ENCODE results near the gene TMTC2.

- TF ChIP-seq, protein P1, sequence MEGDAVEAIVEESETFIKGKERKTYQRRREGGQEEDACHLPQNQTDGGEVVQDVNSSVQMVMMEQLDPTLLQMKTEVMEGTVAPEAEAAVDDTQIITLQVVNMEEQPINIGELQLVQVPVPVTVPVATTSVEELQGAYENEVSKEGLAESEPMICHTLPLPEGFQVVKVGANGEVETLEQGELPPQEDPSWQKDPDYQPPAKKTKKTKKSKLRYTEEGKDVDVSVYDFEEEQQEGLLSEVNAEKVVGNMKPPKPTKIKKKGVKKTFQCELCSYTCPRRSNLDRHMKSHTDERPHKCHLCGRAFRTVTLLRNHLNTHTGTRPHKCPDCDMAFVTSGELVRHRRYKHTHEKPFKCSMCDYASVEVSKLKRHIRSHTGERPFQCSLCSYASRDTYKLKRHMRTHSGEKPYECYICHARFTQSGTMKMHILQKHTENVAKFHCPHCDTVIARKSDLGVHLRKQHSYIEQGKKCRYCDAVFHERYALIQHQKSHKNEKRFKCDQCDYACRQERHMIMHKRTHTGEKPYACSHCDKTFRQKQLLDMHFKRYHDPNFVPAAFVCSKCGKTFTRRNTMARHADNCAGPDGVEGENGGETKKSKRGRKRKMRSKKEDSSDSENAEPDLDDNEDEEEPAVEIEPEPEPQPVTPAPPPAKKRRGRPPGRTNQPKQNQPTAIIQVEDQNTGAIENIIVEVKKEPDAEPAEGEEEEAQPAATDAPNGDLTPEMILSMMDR (IDR thresholded peaks at IDR 0.05), result no peak
- no peak for TF ChIP-seq POLR2A (IDR thresholded peaks at IDR 0.05)
These were observed 41.2 kb downstream of the TMTC2 start for GRCh38 chr12:82727886-82728285.
